Stimulated activated CD8-positive, alpha-beta memory T cell treated with anti-CD3 and anti-CD28 coated beads, Interleukin-4, amount 100 ng/mL, for 48 hours (primary cell): ENCODE measurements around the gene SASH1.

Source experiments
- DNase-seq: peaks from one replicate; pipeline ENCODE4 v3.0.0-alpha.2; 2020

Gene SASH1

DNA sequence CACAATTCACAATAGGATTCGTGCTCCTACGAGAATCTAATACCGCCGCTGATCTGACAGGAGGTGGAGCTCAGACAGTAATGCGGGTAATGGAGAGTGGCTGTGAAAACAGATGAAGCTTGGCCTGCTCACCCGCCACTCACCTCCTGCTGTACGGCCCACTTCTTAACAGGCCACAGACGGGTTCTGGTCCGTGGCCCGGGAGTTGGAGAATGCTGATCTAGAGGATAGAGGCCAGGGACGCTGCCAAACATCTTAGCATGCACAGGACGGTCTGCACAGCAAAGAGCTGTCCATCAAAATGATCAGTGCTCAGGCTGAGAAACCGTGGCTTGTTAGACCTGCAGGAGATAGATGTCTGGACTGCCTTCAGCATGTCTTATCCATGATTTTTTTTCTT is 186.4 kb downstream of the SASH1 start:
- no peak for DNase-seq

DNA sequence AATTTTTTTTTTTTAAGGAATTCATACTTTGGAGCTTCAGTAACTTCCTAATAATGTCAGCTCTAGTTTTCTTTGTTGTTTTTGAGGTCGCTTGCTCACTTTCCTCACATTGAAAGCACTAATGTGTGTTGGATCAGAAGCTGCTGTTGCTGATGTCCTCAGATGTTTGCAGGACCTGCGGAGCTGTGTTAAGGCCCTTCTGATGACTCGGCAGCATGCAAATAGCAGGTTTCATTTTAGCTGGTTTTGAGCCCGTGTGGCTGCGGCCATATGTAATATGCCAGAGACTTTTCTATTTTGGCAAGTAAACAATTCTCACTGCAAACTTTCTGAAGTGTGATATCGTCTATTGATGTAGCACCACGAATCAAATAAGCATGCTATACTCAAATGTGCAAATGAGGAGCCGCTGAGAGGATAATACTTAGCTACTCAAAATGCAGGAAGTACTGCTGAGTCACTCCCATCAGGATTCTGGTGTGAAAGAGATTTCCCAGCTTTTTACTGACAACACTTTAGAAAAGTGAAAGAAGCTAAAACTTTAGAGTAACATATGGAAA is 187.8 kb downstream of the SASH1 start:
- no peak for DNase-seq

DNA sequence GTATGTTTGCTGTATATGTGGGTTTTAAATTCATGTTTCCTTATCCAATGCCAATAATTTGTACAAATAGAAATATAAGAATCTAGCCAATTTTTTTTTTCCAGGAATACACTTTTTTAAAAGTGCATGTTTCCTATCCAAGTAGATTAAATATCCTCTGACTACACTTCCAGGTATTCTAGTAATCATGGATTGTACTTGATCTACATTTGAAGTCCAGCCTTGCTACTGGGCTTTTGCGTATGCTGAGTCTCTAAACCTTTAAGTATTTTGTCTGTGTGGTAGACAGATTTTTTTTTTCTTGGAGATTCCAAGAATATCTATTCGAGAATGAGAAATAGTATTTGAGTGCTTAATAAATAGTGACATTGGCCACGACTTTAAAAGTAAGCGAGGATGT is 188.3 kb downstream of the SASH1 start:
- no peak for DNase-seq

DNA sequence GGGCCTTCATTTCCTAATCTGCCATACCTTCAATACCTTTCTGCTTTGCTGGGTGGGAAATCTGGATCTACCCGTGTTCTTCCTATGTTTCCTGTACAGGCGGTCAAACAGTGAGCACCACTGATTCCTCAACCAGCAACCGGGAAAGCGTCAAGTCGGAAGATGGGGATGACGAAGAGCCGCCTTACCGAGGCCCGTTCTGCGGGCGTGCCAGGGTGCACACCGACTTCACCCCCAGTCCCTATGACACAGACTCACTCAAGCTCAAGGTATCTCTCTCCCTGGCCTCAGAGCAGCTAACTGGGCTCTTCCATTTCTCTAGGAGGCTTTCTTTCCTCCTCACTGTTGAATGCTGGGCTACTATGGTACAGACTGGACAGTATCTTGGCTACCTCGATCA is 190.1 kb downstream of the SASH1 start:
- no peak for DNase-seq

DNA sequence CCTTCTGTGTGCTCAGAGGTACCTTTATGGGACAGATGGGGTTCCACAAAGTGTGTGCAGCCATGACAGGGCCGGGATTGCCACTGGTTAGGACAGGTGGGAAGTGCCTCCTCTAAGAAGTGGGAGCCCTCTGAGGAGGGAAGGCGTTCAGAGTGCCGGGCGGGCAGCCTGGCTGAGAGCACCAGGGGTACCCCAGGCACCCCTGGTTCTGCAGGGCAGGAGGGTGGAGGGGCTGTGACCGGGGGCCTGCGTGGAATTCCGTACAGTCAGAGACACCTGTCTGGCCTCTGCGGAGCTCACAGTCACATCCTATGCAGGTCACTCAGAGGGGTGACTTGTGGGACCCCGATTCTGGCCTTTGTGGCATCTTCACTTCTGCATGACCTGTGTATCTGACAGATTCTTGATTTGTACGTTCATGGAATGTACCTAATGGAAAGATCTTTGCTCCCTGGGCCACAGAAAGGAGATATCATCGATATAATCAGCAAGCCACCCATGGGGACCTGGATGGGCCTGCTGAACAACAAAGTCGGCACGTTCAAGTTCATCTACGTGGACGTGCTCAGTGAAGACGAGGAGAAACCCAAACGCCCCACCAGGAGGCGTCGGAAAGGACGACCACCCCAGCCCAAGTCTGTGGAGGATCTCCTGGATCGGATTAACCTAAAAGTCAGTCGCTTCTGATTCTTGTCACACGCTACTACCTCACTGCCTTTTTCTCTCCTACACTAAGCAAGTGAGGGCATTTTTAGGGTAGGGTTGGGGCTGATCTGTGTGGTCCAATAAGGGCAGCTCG is 190.9 kb downstream of the SASH1 start:
- no peak for DNase-seq

DNA sequence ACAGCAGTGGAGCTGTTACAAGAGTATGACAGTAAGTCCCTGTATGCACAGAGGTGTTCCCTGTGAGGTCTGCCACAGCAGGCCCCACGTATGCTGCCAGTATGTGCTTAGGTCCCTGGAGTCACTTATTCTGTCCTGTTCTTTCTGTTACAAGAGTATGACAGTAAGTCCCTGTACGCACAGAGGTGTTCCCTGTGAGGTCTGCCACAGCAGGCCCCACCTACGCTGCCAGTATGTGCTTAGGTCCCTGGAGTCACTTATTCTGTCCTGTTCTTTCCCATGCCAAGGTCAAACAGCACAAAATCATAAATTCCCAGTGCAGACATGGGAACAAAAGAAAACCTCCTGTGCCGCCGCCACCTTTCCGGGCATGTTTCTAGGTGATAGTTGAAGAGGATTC is 192.2 kb downstream of the SASH1 start:
- DNase-seq, result no peak

DNA sequence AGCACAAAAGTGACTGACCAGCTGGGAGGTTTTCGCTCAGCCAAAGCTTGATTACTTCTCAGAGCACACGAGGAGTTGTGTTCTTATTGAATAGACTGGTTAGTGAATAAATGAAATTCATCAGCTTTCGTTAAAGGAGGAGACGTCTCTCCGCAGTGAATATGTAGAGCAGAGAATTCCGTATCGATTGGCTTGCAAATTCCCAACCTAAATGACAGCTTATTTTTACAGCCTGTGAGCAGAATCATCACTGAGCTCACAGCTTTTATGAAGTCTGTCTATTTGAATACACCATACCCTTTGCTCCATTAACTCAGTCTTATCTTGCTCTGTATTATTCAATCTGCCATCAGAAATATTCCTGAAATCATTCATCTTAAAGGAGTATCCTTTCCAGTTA is 192.7 kb downstream of the SASH1 start:
- no peak for DNase-seq

DNA sequence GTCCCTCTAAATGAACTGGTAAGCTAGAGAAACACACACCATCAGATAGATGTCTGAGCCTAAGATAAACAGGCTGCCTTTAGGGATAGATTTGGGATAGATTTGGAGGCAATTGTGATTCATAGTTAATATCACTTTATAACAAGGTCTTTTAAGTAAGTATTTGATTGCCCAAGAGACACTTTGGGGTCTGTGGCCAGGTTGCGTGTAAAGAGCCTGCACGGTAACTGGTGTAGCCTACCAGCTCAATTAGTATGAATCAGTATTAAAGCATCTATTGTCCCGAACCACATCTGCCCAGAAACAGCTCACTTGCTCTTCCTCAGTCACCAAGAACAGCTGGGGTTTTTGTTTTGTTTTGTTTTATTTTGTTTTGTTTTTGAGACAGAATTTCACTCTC is 193.3 kb downstream of the SASH1 start:
- DNase-seq, result no peak

DNA sequence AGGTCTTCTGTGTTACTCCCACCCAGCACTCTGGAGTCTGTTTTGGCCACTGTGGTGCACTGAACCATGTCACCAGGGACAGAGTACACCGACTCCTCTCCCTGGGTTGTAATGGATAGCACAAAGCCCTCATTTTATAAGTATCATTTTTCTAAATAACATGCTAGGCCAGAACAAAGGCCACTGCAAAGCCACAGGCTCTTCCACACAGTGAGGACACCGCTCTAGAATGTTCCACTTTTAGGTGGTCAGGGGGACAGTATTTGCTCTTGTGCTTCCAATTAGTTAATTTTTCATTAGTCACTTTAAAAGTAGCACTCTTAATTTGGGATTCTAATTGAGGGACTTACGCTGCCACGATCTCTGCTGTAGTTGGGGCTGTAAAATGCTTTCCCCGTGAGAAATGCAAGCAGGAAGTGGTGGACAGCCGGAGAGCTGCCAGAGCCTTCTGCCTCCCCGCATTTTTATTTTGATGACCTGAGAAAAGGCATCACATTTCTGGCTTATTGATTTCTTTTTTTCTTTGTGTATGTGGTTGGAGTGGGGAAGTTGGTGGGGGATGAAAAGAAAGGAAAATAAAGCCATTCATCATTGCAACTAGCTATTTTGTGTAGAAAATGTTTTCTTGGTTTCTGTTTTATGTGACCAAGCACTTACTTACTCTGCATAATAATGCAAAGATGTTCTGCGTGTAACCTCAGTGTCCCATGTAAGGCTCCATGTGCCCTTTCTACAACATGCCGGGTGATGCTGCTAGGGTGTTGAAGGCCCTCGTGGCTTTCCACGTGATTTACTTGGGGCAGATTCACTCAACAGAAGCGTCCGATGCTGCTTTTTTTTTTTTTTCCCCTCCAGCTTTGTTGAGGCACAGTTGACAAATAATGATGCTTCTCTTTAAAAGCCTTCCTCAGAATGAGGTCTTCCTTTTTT is 195.9 kb downstream of the SASH1 start:
- no peak for DNase-seq

DNA sequence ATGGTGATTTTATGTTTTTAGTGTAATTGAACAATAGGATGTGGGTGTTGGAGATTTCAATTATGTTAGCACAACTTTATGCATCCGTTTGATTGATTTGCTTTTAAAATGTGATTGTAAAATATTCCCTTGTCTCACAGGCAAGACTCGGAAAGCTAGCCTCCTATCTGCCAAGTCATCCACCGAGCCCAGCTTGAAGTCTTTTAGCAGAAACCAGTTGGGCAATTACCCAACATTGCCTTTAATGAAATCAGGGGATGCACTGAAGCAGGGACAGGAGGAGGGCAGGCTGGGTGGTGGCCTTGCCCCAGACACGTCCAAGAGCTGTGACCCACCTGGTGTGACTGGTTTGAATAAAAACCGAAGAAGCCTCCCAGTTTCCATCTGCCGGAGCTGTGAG is 200.9 kb downstream of the SASH1 start:
- no peak for DNase-seq

DNA sequence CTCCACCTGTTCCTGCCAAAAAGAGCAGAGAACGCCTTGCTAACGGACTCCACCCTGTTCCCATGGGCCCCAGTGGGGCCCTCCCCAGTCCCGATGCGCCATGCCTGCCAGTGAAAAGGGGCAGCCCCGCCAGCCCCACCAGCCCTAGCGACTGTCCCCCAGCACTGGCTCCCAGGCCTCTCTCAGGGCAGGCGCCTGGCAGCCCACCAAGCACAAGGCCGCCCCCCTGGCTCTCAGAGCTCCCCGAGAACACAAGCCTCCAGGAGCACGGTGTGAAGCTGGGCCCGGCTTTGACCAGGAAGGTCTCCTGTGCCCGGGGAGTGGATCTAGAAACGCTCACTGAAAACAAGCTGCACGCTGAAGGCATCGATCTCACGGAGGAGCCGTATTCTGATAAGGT is 201.8 kb downstream of the SASH1 start:
- DNase-seq, result no peak

DNA sequence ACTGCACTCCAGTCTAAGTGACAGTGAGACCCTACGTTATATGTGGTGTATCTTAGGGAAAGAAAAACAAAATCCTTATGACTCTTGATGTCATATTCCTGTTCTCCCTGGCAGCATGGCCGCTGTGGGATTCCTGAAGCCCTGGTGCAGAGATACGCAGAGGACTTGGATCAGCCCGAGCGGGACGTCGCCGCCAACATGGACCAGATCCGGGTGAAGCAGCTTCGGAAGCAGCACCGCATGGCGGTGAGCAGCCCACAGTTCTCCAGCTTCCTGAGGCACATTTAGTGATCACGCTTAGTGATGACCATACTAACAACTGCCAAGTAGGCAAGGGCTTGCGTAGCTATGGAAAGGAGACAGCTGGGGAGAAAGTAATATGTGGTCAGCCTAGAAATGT is 203.3 kb downstream of the SASH1 start:
- no peak for DNase-seq

DNA sequence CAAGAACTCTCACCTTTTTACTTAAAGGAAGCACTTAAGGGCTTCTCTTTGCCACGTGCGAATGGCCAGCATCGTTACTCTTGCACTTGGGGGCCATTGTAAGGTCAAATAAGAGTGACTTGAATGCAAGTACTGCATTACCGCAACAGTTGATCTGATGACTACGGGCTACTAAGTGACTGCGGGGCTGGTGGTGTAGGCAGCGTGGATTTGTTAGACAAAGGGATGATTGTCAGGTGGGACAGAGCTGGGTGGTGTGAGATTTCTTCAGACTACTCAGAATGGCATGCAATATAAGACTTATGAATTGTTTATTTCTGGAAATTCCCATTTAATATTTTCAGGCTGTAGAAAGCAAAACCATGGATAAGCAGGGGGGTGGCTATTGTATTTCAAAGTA is 204.5 kb downstream of the SASH1 start:
- no peak for DNase-seq

DNA sequence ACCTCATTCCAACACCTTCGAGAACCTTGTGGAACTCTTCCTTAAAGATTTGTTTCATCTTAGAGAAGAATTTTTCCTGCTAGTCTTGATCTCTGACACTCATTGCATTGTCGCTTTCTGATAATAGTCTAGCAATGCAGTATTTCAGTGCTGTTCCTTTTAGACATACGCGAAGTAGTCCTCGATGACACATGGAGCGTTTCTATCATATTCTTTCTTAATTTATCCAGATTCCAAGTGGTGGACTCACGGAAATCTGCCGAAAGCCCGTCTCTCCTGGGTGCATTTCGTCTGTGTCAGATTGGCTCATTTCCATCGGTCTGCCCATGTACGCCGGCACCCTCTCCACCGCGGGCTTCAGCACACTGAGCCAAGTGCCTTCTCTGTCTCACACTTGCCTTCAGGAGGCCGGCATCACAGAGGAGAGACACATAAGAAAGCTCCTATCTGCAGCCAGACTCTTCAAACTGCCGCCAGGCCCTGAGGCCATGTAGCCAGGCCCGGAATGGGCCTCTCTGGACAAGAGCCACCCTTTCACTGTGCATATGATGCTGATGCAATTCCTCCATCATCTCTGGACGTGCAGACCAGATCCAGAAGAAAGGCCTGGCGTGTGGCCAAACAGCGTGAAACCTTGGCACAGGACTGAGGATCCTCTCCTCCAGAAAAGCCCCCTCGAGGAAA is 205.6 kb downstream of the SASH1 start:
- DNase-seq, result no peak

DNA sequence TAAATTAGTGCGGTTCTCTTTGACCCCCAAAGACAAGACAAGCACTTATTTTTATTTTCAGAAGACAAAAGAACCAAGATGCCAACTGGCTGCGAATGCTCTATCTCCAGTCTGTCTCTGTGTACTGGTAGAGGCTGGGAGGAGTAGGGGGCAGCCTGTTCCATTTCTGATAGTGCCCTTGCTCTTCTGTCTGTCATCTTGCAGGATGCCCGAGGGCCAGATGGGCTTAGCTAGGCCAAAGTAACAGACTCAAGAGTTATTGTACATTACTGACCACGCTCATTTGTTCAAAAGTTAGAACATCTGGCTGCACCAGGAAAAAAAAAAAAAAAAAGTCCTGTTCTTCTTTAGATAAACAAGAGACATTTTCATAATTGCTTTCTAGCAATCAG is 206.1 kb downstream of the SASH1 start:
- DNase-seq, result no peak

DNA sequence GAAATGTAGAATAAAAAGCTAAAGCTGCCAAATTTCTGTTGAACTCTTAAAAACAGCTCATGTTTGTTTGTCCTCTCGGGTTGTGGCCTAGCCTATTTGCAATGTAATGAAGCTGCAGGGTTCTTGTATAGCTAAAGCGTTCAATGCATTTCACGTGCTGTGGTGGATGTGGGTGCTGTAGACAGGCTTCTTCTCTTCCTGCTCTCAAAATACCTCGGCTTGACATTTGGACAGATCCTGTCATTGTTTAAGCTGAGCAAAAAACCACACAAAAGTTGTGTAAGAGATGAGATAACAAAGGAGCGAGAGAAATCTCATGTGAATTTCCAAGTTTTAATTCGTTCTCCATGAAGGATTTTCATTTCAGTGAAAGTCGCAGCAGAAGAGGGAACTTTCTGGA is 207.9 kb downstream of the SASH1 start:
- no peak for DNase-seq

DNA sequence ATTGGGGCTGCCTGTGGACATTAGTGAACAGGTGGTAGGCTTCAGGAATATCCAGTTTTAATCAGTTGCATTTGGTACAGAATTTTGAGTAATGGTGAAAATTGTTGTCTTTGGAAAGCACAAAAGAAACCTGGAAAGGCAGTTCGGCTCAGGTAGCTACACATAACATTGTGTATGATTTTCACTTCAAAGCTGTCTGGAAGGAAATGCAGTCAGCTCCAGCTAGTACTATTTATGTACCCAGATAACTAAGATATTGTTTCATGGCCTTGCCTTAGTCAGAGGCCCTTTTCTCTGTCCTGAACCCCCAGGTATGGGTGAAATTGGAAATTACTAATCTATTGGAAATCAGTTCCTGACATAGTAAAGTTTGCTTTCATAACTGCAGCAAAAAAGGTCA is 208.6 kb downstream of the SASH1 start:
- DNase-seq, result no peak

DNA sequence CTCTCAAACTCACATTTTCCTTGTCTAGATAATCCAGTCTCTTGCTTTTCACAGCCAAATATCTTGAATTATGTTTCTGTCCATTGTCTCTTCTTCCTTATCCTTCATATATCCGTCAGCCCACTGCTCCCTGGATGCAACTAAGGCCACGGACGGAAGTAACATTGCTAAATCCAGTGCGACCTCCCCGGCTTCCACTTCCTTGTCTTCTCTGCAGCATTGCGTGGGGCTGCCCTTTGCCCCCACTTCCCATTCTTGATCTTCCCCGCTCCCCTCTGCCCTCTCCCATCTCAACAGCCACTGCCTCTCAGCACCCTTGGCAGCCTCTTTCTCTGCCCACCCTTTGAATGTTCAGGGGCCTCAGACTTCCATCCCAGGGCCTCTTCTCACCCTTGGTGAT is 213.8 kb downstream of the SASH1 start:
- no peak for DNase-seq

DNA sequence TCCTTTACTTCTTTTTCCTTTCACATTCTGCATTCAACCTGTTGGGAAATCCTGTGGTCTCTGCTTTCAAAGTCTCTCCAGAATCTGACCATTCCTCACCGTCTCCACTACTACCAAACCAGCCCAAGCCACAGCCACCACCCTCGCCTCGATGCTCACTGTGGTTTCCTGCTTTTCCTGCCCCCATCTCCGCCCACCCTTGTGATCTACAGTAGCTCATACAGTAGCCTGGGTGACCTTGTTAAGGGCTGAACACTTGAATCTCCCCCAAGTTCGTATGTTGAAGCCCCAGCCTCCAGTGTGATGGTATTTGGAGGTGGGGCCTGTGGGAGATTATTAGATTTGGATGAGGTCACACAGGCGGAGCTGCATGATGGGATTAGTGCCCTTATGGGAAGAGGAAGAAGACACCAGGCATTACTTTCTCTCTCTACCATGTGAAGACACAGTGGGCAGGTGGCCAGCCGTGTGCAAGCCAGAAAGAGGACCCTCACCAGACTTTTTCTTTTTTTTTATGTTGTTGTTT is 215.2 kb downstream of the SASH1 start:
- DNase-seq, result peak; percentile 34

DNA sequence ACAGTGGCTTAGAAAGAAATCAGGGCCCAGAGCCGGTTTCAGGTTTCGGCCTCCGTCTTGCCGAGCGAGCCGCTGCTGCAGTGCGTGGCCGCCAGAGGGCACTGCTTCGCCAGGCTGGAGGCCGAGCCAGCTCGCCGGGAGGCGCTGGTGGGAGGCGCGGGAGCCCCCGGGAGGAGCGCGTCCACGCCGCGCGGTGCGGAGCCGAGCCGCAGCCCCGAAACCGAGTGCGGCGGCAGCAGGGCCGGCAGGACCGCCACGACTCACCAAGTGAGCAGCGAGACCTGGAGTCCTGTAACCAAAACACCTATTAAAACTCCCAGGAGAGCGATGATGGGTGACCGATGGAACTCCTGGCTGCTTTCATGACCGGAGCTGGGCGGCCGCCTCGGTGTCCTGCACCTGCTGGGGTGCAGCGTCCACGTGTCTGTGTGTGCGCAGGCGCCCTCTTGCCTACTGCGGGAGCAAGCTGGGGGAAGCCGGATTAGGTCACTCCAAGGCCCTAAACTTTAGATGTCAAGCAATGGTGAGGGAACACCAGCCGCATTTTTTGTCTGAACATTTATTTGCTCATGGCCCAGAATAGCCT is 217.3 kb downstream of the SASH1 start:
- peak; percentile 82 for DNase-seq

DNA sequence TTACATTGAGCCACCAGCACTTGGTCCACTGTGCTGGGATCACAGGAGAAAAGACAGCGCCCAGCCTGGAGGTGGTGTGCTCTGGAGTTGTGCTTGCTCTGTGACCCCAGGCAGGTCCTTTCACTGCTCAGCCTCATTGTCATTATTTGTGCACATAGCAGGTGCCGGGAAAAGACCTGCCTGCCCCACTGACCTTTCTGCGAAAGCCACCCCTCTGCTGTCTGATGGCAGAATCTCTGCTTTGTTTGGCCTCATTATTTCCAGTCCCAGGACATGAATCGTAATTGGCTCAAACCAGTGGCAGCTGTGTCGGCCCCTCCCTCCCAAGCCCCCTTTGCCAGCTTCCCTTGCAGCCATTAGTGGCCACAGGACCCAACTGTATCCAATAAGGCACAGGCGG is 219.0 kb downstream of the SASH1 start:
- no peak for DNase-seq

DNA sequence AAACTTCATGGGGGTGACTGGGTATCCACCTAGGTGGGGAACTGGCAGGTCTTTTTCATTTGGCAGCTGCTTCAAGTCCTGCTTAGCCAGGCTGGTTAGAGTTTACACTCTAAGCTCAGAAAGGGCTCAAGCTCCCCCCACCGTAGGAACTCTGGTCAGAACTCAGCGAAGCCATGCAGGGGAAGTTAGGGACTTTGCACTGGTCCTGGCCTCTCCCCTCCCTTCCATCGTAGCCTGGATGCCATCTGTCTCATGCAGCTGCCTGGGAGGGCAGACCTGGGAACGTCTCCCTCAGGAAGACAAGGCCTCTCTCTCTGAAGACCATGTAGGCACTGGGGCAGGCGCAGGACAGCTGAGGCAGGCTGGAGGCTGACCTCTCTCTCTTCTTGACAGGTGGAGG is 220.4 kb downstream of the SASH1 start:
- DNase-seq, result no peak
